Esophagus squamous epithelium (tissue), 4 donors: ENCODE results near the gene CAMTA1.

Experiments
- POLR2A ChIP-seq, 4 donors: fragments of 450-650 bp; IDR thresholded peaks; one replicate each; pipeline ENCODE4 v1.6.1; 2017; ENCODE audit warnings: antibody characterized with exemption in 4 of 4, mild to moderate bottlenecking in 4 of 4, moderate library complexity in 3 of 4
- TF ChIP-seq, protein P1 (sequence below), 6 experiments: fragments of 450-650 bp in 4 of 6; fragments of 200-600 bp in 2 of 6; sonication (generic) in 2 of 6; IDR thresholded peaks; one replicate each; pipeline ENCODE4 v1.5.1; 2016 to 2019; ENCODE audit warnings: antibody characterized with exemption in 6 of 6, mild to moderate bottlenecking in 4 of 6, moderate library complexity in 4 of 6

- no peak for TF ChIP-seq POLR2A (IDR thresholded peaks at IDR 0.05)
- TF ChIP-seq, protein P1, sequence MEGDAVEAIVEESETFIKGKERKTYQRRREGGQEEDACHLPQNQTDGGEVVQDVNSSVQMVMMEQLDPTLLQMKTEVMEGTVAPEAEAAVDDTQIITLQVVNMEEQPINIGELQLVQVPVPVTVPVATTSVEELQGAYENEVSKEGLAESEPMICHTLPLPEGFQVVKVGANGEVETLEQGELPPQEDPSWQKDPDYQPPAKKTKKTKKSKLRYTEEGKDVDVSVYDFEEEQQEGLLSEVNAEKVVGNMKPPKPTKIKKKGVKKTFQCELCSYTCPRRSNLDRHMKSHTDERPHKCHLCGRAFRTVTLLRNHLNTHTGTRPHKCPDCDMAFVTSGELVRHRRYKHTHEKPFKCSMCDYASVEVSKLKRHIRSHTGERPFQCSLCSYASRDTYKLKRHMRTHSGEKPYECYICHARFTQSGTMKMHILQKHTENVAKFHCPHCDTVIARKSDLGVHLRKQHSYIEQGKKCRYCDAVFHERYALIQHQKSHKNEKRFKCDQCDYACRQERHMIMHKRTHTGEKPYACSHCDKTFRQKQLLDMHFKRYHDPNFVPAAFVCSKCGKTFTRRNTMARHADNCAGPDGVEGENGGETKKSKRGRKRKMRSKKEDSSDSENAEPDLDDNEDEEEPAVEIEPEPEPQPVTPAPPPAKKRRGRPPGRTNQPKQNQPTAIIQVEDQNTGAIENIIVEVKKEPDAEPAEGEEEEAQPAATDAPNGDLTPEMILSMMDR (IDR thresholded peaks at IDR 0.05) = no peak
These were observed 797.3 kb downstream of the CAMTA1 start for GRCh38 chr1:7582460-7582972.
